CD4-positive, alpha-beta T cell (primary cell): ENCODE results near the gene SERPINB13. TPM values are rescaled to one million over a fixed set of nuclear protein-coding genes. Genes with fewer than 3 reads are reported as not detected.

ENCODE experiments used
- ATAC-seq: fragments of 200-7000 bp; cut with Tn5 transposase; one replicate; pipeline ENCODE4 v1.10.0; 2022; ENCODE audit warnings: mild to moderate bottlenecking; ENCODE audit not compliant: poor library complexity
- CTCF ChIA-PET: fragments of 350-600 bp; sonication (Branson Sonifier 250); formaldehyde crosslinking; loops from one replicate; lab custom pipeline; 2021; ENCODE audit warnings: antibody characterized with exemption, inconsistent platforms; lab: Charles Lee
- POLR2A ChIA-PET: fragments of 350-600 bp; sonication (Branson Sonifier 250); formaldehyde crosslinking; loops from one replicate; lab custom pipeline; 2021; ENCODE audit warnings: antibody characterized with exemption, inconsistent platforms; lab: Charles Lee
- DNase-seq, 14 experiments: peaks; one replicate each; pipeline ENCODE4 v3.0.0-alpha.2; 2013 to 2020; ENCODE audit warnings: mixed read lengths in 2 of 14
- H3K27ac ChIP-seq, 2 donors: one replicate each; pipeline versions ENCODE4 v1.5.1 to v1.7.0; 2013; ENCODE audit warnings: low read length in 2 of 2, low read depth in 1 of 2, mild to moderate bottlenecking in 1 of 2
- H3K27me3 ChIP-seq, 2 experiments: 1 replicate in 1 of 2; 2 replicates in 1 of 2; pipeline versions ENCODE4 v1.6.1 to v1.7.0; 2013; ENCODE audit warnings: low read length in 2 of 2, control low read depth in 1 of 2, mild to moderate bottlenecking in 1 of 2, moderate library complexity in 1 of 2; ENCODE audit not compliant: insufficient read depth in 2 of 2, control insufficient read depth in 1 of 2
- H3K36me3 ChIP-seq: one replicate; pipeline ENCODE4 v1.6.1; 2013; ENCODE audit warnings: low read length, control low read depth; ENCODE audit not compliant: insufficient read depth
- H3K4me1 ChIP-seq: one replicate; pipeline ENCODE4 v1.6.1; 2013; ENCODE audit warnings: low read length, control low read depth; ENCODE audit not compliant: insufficient read depth
- H3K4me3 ChIP-seq: one replicate; pipeline ENCODE4 v1.5.1; 2013; ENCODE audit warnings: mild to moderate bottlenecking, low read length, moderate library complexity
- H3K9me3 ChIP-seq, 2 experiments: 1 replicate in 1 of 2; 2 replicates in 1 of 2; pipeline versions ENCODE4 v1.6.1 to v1.7.0; 2013; ENCODE audit warnings: low read length in 2 of 2, mild to moderate bottlenecking in 2 of 2, control low read depth in 1 of 2, moderate library complexity in 1 of 2; ENCODE audit not compliant: control insufficient read depth in 1 of 2, insufficient read depth in 1 of 2
- H3K27ac Mint-ChIP-seq: one replicate; pipeline ENCODE4 v1.8.0; 2020; ENCODE audit warnings: mixed read lengths
- H3K27me3 Mint-ChIP-seq: one replicate; pipeline ENCODE4 v1.8.0; 2021; ENCODE audit warnings: mixed read lengths
- H3K36me3 Mint-ChIP-seq: one replicate; pipeline ENCODE4 v1.8.0; 2021; ENCODE audit warnings: low read depth, mixed read lengths
- H3K4me1 Mint-ChIP-seq: one replicate; pipeline ENCODE4 v1.8.0; 2021; ENCODE audit warnings: low read depth, mixed read lengths
- H3K4me3 Mint-ChIP-seq: one replicate; pipeline ENCODE4 v1.8.0; 2020; ENCODE audit warnings: mild to moderate bottlenecking, mixed read lengths
- H3K9me3 Mint-ChIP-seq: one replicate; pipeline ENCODE4 v1.8.0; 2020; ENCODE audit warnings: mixed read lengths
- CTCF ChIP-seq: fragments of 200-600 bp; IDR thresholded peaks from one replicate; pipeline ENCODE4 v1.8.0; 2022; ENCODE audit warnings: antibody characterized with exemption, mild to moderate bottlenecking
- intact Hi-C, 2 experiments: fragments of 100-400 bp; cut with DNase I in 1 of 2; cut with micrococcal nuclease in 1 of 2; formaldehyde crosslinking; loops; one replicate each; pipeline versions ENCODE4 v1.15.1 to v1.9.0; 2023 to 2025; cut with DNase I, micrococcal nuclease
- total RNA-seq, 174 experiments: library from RNA in 2 of 174; stranded (reverse) in 2 of 174; gene quantifications; one replicate each; pipeline ENCODE4 v1.2.3 and lab custom pipeline; 2021 to 2026

Gene SERPINB13
- total RNA-seq, 2 experiments from 2014 or later, result not detected

- peaks cover 30% of the 10 kb centered on the region for H3K27me3 Mint-ChIP-seq
- ChIA-PET POLR2A (no interaction called here), CTCF (no interaction called here)
- H3K4me1 ChIP-seq, result no peaks in the 10 kb centered on the region
- DNase-seq (no peak), ATAC-seq (no peak)
- no peaks in the 10 kb centered on the region for H3K9me3 ChIP-seq
- intact Hi-C loops, result no loop called here
- no peaks in the 10 kb centered on the region for H3K36me3 ChIP-seq
- H3K36me3 Mint-ChIP-seq, result no peaks in the 10 kb centered on the region
- peaks cover 0 to 7% of the 10 kb centered on the region in 2 experiments for H3K27me3 ChIP-seq
- H3K4me1 Mint-ChIP-seq, result no peaks in the 10 kb centered on the region
- no peak overlapping the region for H3K4me3 Mint-ChIP-seq
- H3K27ac ChIP-seq, result no peak overlapping the region
- H3K9me3 Mint-ChIP-seq, result no peaks in the 10 kb centered on the region
- no peak overlapping the region for H3K4me3 ChIP-seq
- no peak overlapping the region for H3K27ac Mint-ChIP-seq
- no peak for TF ChIP-seq CTCF
Observed at GRCh38 chr18:63570721-63571120, 16.4 kb upstream of the SERPINB13 start.

- no peaks in the 10 kb centered on the region for H3K4me1 ChIP-seq
- no peak for TF ChIP-seq CTCF
- no peaks in the 10 kb centered on the region for H3K36me3 ChIP-seq
- no peaks in the 10 kb centered on the region for H3K36me3 Mint-ChIP-seq
- peaks cover 25% of the 10 kb centered on the region for H3K27me3 Mint-ChIP-seq
- CTCF ChIA-PET, result no interaction called here
- no peak overlapping the region for H3K27ac Mint-ChIP-seq
- ATAC-seq, result no peak
- H3K27me3 ChIP-seq, result peaks cover 0 to 3% of the 10 kb centered on the region in 2 experiments
- H3K27ac ChIP-seq, result no peak overlapping the region
- H3K9me3 ChIP-seq, result no peaks in the 10 kb centered on the region
- intact Hi-C loops, result no loop called here
- H3K4me3 ChIP-seq, result no peak overlapping the region
- no peaks in the 10 kb centered on the region for H3K9me3 Mint-ChIP-seq
- POLR2A ChIA-PET, result interaction anchor here (0.7 kb wide), 1 partner anchor 68 kb away, joined by 3 read pairs; no protein-coding TSS in a partner anchor
- DNase-seq, result no peak
- no peak overlapping the region for H3K4me3 Mint-ChIP-seq
- no peaks in the 10 kb centered on the region for H3K4me1 Mint-ChIP-seq
Observed at GRCh38 chr18:63575681-63576080, 11.5 kb upstream of the SERPINB13 start.

GRCh38 chr18:63578357-63578958 lies 8.7 kb upstream of the SERPINB13 start:
- peaks cover 0 to 3% of the 10 kb centered on the region in 2 experiments for H3K27me3 ChIP-seq
- no peaks in the 10 kb centered on the region for H3K36me3 Mint-ChIP-seq
- DNase-seq (peak in 3 of 14 experiments; percentile 7 to 24 (median 13)), ATAC-seq (no peak)
- no peak overlapping the region for H3K4me3 Mint-ChIP-seq
- no peaks in the 10 kb centered on the region for H3K9me3 Mint-ChIP-seq
- H3K4me1 Mint-ChIP-seq, result no peaks in the 10 kb centered on the region
- no peak overlapping the region for H3K27ac Mint-ChIP-seq
- peaks cover 33% of the 10 kb centered on the region for H3K27me3 Mint-ChIP-seq
- ChIA-PET CTCF (no interaction called here), POLR2A (no interaction called here)
- intact Hi-C loops, result no loop called here
- no peaks in the 10 kb centered on the region for H3K36me3 ChIP-seq
- no peak overlapping the region for H3K27ac ChIP-seq
- TF ChIP-seq CTCF, result no peak
- H3K9me3 ChIP-seq, result no peaks in the 10 kb centered on the region
- no peak overlapping the region for H3K4me3 ChIP-seq
- no peaks in the 10 kb centered on the region for H3K4me1 ChIP-seq
